Vagina (tissue), 2 donors: Measurements from ENCODE around the gene RBM19.

ENCODE experiments used
- POLR2A ChIP-seq, 2 donors: fragments of 450-650 bp; IDR thresholded peaks; one replicate each; pipeline ENCODE4 v1.6.1; 2017; ENCODE audit warnings: antibody characterized with exemption in 2 of 2, mild to moderate bottlenecking in 2 of 2, moderate library complexity in 2 of 2
- TF ChIP-seq, protein P1 (sequence below), 3 experiments: fragments of 450-650 bp in 2 of 3; fragments of 200-600 bp in 1 of 3; sonication (generic) in 1 of 3; IDR thresholded peaks; one replicate each; pipeline ENCODE4 v1.5.1; 2017 to 2019; ENCODE audit warnings: antibody characterized with exemption in 3 of 3, mild to moderate bottlenecking in 2 of 3, moderate library complexity in 2 of 3

DNA sequence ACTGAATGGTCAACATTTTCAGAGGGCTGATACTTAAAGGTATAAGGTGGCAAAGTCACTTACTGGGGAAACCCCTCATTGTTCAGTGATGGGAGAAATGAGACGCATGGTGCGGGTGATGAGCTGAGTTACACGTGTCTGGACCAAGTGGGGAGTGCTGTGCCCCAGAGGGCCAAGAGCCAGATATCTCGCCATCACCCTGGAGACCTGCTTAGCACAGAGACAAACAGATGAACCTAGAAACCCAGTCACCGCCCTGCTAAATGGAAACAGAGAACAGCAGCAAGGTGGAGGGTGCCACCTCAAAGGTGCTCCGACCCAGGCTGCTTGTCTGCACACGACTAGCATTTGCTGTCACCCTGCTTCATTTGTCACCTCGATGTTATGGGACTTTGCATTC, 92.4 kb downstream of the RBM19 start:
- TF ChIP-seq POLR2A (IDR thresholded peaks at IDR 0.05): no peak
- TF ChIP-seq, protein P1, sequence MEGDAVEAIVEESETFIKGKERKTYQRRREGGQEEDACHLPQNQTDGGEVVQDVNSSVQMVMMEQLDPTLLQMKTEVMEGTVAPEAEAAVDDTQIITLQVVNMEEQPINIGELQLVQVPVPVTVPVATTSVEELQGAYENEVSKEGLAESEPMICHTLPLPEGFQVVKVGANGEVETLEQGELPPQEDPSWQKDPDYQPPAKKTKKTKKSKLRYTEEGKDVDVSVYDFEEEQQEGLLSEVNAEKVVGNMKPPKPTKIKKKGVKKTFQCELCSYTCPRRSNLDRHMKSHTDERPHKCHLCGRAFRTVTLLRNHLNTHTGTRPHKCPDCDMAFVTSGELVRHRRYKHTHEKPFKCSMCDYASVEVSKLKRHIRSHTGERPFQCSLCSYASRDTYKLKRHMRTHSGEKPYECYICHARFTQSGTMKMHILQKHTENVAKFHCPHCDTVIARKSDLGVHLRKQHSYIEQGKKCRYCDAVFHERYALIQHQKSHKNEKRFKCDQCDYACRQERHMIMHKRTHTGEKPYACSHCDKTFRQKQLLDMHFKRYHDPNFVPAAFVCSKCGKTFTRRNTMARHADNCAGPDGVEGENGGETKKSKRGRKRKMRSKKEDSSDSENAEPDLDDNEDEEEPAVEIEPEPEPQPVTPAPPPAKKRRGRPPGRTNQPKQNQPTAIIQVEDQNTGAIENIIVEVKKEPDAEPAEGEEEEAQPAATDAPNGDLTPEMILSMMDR (IDR thresholded peaks at IDR 0.05): no peak
